GOT3 (cell line): ENCODE results near the gene NSMCE1.

Source experiments
- DNase-seq: peaks from one replicate; lab custom pipeline; 2025; ENCODE audit warnings: mixed read lengths; lab: John Stamatoyannopoulos, UW

The NSMCE1 gene

DNA sequence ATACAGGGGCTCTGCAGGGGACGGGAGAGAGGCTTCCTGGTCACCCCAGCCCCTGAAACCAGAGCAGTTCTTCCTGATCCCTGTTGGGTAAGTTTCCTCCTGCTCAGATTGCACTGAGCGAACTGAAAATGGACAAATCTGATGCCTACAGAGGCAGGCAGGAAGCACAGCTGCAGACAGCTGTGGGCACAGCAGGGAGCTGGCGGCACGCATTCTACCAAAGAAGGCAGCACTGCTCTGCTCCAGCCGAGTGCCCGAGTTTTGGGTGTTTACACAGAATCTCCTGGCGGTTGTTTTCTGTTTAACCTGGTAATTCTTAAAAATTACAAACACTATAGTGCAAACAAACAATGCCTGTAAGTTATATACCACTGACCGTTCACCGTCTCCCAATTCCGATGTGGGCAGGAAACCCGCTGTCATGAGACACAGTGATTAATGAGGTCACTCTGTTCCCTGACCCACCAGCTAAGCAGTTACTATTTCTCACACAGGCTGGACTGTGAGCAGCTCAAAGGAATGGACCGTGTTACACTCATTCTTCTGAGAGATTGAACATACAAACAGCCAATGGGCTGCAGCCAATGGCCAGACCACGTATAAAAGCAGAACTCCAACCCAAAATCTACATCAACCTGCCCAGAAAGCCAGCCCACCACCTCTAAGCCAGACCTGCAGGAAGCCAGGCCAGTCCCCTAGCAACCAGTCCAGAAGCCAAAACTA, 25.5 kb downstream of the NSMCE1 start:
- DNase-seq = peak; percentile 20

DNA sequence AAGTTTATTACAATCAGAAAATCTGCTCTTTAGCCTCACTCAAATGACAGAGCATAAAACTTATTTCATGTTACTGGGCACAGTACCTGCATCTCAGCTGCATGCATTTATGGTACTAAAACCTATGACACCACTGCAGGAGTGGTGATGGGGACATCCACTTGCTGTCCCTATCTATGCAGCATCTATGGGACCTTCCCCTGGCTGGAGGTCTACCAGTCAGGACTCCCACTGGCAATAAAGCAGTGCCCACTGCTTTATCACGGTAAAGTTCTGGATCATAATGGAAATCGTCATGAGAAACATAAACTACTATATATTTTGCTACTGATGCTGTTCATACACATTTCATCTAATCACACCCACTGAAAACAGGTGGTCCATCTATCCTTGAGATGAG, 26.2 kb downstream of the NSMCE1 start:
- no peak for DNase-seq

DNA sequence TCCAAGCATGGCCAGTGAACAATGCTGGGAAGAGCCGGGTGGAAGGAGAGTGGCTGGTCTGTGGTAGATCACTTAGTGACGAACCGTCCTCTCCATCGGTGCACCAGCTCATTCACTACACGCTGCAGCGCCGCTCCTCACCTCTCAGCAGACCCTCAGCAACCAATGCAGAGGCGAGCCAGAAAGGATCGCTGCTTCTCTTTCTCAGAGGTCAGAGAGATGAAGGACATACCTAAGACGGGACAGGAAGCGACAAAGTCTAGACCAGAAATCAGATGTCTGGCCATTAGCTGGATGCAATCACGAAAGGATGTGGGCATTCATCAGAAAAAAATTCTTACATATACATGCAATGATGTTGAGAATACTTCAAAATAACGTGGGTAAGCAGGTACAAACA, 26.9 kb downstream of the NSMCE1 start:
- no peak for DNase-seq

DNA sequence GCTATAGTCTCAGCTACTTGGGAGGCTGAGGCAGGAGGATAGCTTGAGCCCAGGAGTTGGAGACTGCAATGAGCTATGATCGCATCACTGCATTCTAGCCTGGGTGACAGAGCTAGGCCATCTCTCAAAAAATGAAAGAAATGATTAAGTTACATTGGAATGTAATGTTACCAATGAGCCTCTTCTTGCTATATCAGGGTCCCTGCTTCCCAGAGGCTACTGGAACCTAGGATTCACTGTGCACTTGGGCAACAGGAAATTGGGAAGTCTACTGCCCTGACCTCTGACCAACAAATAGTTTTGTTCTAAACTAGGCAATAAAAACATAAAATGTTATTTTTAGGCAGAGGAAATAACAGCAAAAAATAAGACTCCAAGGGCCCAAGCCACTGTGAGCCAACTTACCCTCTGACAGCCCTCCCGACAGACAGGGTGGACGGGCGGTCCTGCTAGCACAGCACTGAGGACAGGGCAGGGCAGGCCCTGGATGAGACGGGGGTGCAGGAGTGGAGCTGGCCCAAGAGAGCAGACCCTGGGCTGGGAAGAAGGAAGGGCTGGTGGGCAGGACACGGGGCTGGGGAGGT, 27.5 kb downstream of the NSMCE1 start:
- DNase-seq = no peak

DNA sequence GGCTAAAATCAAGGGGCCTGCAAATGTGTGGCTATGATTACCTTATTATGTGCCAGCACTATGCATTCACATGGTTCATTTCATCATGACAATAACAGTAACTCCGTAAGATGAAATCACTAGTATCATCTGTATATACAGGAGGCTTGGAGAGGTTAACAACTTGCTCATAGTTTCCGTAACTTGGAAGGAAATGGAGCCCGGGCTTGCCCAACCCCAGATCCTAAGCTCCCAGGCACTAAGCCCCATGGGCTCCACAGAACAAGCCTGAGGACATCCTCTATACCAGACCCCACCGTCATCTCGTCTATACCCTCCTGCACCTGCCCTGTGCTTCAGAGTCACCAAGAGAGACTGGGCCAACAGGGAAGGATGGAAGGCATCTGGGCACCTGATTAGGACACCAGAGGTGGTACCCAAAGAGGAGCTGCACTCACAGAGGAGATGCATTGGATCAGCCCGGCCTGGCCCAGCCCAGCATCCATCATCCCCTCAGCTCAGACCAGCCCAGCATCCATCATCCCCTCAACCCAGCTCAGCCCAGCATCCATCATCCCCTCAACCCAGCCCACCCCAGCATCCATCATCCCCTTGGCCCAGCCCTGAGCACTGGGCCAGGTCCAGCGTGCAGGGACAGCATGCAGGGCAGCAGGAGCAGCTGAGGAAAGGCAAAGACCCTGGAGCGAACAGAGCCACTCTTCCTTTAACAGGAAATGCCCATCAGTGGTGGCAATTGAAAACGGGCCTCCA, 28.5 kb downstream of the NSMCE1 start:
- DNase-seq = no peak

DNA sequence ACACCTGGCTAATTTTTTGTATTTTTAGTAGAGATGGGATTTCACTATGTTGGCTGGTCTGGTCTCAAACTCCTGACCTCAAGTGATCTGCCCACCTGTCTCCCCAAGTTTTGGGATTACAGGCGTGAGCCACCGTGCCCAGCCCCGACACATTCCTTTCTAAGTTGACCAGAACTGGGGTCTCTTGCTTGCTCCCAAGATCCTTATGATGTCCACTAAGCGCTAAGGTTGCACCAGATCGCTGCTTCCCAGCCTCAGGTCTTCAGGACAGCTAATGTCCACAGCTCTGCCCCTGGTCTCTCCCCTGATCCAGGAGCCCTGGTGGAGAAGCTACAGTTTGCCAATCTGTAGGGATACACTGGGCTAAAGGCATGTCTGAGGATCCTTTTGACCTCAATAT, 29.5 kb downstream of the NSMCE1 start:
- no peak for DNase-seq

DNA sequence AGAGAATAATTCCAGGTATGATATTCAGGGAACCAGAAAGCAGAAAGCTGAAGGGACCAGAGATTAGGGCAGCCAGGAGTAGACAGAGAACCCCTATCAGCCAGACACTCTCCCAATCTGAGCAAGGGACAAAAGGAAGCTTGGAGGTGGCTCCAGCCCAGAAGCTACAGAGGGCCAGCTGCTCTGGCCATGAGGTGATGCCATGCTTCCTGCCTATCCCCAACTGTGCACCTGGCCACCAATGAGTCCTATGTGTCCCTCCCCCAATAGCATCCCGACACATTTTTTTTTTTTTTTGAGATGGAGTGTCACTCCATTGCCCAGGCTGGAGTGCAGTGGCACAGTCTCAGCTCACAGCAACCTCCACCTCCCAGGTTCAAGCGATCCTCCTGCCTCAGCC, 30.0 kb downstream of the NSMCE1 start:
- no peak for DNase-seq

DNA sequence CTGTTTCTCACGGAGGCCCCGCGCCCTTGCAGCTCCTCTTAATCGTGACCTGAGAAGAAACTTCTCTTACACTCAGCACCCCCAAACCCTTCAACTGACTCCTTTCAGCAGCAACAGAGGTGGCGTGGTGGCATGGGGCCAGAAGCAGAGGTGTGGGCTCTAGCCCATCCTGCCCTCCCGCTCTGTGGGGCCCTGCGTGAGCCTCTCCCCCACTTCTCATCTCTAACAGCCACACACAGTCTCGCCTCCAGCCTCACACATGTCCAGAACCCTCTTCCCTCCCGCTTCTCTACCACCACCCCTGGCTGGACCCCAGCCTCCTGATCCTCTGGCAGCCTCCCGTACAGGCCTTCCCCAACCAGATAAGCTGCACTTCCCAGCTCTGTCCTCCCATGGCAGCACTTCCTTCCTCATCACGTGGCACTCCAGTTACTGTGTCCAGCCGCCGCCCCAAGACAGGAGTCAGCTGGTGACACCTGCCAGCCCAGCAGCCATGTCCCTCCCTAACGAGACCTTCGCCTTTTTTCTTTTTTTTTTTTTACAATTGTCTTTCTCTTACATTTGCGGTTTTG, 30.5 kb downstream of the NSMCE1 start:
- no peak for DNase-seq

DNA sequence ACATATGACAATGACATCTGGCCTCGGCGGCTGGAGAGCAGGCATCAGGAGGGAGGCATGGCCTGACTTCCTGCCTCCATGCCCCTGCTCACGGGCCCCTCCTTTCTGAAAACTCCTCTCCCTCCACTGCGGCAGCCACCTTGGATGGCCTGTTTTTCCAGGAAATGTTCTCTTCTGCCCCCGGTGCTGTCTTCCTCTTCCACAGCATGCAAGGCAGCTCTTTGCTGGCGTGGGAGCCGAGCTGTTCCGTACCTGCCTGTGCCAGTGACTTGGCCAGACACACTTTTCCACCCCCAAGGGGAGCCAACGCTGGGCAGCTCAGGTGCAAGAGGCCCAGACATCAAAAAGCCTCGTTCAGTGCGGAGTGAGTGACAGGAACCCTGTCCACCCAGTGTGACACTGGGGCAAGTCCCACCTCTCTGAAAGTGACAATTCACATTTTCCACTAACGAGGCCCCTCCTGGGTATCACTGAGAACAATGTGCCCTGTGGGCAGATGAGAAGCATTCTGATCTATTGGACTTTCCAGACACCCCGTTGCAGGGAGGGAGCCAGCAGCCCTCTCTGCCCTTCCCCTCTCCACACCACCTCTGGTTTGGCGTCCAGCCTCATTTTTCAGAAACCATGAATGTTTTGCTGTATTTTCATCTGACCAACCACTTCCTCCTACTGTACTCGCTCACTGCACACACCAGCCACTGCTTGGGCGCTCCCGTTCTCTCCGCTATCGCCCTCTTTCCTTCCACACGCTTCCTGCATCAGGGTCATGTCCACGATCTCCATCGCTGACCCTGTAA, 31.2 kb downstream of the NSMCE1 start:
- DNase-seq = no peak

DNA sequence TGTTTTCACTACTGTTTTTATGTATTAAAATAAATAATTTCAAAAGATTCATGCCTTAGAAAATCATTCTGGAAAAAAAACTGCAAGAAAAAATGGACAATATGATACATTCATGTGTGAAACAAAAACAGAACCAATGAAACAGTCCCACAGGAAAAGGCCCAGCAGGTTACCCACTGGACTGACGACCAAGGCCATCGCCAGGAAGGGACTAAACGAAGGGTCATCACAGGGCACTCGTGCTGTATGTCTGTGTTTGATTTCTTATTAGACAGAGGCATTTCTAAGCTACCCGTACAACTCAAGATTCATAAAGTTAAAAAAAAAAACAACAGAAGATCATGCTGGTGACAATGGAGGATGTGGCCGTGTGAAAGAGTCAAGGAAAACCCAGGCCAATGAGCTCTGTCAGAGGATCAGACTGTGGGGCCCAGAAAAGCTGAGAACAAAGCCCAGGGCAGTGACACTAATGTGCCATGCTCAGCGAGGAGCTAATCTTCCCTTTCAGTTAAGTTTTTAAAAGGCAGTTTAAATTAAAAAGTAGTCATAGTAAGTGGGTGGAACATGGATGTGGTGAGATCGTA, 31.8 kb downstream of the NSMCE1 start:
- no peak for DNase-seq

DNA sequence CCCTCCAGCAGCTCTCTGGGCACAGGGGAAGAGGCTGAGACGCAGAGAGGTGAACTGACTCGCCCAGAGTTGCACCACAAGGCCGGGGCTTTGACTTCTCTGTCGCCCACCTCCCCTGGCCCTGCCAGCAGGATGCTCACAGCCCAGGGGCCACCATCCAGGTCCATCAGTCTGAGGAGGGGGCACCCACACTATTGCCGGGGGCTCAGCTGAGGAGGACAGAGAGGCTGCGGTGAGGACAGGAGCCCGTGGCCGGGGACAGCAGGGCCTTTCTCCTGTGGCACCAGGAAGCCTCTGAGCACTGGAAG, 32.7 kb downstream of the NSMCE1 start:
- DNase-seq = no peak

DNA sequence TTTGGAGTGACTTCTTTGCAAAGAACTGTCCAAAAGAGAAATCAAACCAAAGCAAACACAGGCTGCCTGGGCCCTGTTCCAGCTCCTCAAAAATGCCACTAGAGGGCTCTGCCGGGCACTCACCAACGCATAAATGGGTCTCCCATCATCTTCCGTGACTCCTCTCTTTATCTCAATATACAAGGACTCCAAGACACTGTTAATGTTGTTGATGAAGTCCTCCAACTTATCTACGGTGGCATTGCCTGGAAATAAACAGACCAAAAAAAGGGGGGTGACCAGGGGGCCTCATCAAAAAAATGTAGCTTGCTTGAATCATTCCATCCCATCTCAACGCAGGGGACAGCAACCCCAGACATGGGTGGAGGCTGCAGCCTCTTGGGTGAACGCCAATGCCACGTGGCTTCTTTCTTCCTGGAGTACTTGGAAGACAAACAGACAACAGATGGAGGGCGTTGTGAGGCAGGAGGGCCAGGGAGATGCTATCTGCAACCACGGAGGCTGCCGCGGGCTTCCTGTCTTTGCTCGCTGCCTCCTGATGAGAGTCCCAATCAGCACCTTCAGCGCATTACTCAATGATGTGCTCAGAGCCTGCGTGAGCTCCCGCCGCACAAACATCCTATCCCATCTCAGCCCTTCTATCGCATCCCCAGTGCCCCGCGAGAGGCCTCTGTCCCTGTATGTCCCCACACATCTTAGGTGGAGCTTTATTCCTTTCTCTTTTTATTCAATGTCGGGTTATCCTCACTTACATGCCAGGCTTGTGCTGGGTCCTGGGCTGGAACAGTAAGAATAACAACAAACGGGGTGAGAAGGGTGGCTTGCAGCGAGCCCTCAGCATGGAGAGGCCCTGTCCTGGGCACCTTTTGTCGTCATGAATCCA, 33.3 kb downstream of the NSMCE1 start:
- no peak for DNase-seq

DNA sequence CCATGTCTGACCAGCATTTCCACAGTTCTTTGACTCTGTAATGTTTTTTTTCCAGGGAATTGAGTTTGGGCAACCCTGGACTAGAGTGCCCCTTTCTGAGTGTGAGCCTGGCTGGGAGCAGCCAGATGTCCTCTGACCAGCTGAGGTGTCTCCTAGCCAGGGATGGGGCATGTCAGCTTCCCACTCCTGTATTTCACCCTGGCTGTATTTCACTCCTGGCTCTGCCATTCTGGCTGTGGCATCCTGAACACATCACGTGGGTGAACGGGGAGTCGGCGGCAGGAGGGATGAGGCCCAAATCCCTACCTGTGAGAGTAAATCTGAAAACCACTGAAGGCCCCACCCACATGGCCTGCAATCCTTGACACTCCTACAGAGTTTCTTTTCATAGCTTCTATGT, 34.0 kb downstream of the NSMCE1 start:
- no peak for DNase-seq

DNA sequence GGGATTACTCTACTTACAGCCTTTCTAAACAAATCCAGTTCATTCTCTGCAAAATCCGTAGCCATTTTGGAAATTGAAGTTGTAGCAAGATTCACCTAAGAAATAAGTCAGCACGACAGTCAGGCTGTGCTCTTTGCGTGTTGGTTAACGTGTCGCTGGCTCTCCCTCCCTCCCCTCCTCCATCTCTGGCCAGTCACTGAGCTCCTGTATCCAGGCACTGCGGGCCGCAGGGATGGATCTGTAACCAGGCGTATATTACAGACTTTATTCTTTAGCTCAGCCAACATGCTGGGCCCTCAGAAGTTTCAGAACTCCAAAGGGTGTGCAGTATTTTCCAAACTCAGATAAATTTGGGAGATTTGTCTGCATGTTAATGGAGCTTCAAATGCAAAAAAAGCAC, 34.4 kb downstream of the NSMCE1 start:
- no peak for DNase-seq

DNA sequence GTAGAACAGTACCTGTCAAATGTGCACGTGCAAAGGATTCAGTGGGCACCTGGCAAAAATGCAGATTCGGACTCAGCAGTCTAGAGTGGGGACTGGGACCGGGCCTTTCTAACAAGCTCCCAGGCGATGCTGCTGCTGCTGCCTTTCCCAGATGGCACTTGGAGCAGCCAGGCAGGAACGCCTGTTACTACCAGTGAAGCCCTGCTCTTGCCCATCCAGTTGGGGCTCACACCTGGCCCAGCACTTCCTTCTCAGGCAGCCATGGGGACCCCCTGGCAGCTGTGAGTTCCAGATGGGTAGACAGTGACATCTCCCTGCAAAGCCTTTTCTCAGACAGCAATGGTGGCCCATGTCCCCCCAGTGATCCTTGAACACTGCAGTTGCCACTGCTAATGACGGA, 34.8 kb downstream of the NSMCE1 start:
- no peak for DNase-seq

DNA sequence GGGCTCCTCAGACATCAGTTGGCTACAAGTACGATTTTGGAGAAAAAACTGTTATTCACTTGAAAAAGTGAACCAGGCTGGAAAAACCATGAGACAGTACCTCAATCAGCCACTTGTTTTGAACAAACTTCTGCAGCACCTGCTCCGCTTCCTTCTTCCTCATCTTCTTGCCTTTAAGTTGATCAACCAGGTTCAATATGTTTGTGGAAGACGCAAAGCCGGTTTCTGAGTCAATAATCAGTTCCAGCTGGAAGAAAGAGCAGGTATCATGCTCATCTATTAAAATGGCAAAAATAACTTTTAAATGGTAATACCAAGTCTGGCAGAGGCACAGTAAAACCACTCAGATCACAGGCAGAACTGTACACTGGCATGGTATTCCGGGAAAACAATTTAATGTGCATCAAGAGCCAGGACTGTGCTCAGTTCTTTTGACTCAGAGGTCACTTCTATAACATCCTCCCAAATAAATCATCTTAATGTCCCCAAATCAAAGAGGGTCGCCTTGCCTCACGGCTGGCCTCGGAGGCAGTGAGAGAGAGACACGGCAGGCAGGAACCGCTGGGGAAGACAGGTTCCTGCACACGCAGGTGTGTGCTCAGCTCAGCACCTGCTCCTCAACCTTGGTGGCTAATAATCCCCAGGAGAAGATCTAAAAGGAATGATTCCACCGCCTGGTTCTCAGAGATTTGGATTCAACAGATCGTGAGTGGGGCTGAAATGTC, 35.5 kb downstream of the NSMCE1 start:
- no peak for DNase-seq

DNA sequence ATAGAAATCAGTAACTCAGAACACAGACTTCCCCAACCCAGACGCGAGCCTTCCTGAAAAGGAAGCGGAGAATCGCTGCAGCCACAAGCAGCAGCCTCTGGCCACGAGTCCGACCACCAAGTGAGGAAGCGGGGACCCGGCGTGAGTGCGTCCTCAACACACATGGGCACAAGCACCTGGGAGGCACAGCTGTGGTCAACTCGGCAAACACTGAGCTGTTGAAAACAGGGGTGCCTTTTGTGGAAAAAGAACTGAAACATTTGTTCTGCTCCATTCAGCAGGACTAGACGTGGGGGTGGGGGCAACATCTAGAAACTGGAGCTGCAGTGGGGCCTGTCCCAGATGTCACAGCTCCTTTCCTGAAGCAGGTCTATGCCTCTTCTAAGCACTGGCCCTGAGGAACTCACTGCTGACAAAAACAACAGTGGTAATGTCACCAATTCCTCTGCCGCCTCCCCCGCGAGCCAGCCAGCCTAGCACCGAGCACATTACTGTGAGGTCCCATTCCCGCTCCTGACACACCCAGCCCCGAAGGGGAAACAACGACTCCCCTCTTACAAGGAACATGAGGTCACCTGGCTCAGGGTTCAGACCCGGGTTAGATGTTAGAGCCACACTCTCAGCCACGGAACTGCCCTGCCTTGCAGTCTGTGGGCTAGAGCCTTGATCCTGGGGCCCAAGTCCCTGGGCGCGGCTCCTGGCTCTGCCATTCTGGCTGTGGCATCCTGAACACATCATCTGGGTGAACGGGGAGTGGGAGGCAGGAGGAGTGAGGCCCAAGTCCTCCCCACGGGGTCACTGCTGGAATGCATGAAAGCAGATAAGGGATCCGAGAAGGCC, 36.3 kb downstream of the NSMCE1 start:
- DNase-seq = no peak

DNA sequence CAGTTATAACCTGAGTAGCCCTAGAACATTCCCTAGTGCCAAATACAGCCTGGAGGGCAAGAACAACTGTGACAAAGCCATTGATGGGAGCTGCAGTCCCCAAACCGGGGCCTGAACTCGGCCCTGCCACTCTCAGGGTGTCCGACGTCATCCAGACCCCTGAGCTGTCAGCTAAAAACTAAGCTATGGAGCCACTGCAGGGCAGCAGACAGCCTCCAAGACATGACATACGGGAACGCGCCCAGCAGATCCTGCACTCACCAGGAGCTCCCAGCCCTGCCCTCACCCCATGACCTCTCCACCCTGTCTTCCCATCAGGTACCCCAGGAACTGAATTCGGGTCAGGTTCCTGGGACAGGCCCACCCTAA, 36.9 kb downstream of the NSMCE1 start:
- no peak for DNase-seq

DNA sequence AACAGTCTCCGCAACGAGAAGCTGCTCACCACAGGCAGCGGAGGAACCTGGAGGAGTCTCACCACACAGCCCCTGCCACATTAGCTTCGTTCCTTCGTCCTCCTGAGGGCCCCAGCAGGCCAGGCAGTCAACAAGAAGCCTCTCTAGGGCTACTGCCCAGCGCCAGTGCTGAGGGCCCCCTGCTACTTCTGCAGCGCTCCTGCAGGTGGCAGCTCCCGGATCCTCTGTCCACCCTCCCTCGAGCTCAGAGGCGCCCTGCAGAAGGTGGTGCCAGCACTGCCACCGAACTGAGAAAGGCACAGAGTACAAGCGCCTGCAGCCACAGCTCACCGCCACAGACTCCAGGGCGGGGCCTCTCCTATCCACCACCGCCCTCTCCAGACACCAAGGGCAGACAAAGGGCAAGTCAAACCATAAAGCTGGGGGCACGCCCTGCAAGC, 38.0 kb downstream of the NSMCE1 start:
- DNase-seq = no peak
